Mucosa of descending colon (tissue), 3 donors: ENCODE data around the gene ZNF718. TPM values are rescaled to one million over a fixed set of nuclear protein-coding genes. Genes with fewer than 3 reads are reported as not detected.

Experiments
- ATAC-seq: fragments of 200-7000 bp; cut with Tn5 transposase; one replicate; pipeline ENCODE4 v1.9.1; 2020; ENCODE audit warnings: mild to moderate bottlenecking, moderate library complexity
- DNase-seq, 3 donors: peaks; one replicate each; pipeline ENCODE4 v3.0.0-alpha.2; 2020
- H3K36me3 ChIP-seq: fragments of 200-600 bp; one replicate; pipeline ENCODE4 v1.8.0; 2021; ENCODE audit warnings: low read depth, mild to moderate bottlenecking
- H3K4me1 ChIP-seq: fragments of 200-600 bp; one replicate; pipeline ENCODE4 v1.8.0; 2021; ENCODE audit warnings: low read depth, mild to moderate bottlenecking
- H3K4me3 ChIP-seq: fragments of 200-600 bp; one replicate; pipeline ENCODE4 v1.8.0; 2021; ENCODE audit warnings: mild to moderate bottlenecking
- H3K9me3 ChIP-seq: fragments of 200-600 bp; one replicate; pipeline ENCODE4 v1.8.0; 2021; ENCODE audit warnings: mild to moderate bottlenecking
- intact Hi-C, 2 donors: fragments of 100-400 bp; cut with DNase I in 1 of 2; cut with micrococcal nuclease in 1 of 2; formaldehyde crosslinking; loops; one replicate each; pipeline versions ENCODE4 v1.11.0 to v1.11.1; 2022; cut with DNase I, micrococcal nuclease
- total RNA-seq, 3 donors: library from RNA; stranded (reverse); fragmentation: NEBNext Ultra II Directional in 2 of 3; extraction: Animal tissue kit (Norgen Biotek cat#: 25700) in 2 of 3; gene quantifications; one replicate each; pipeline versions ENCODE4 v1.2.1 to v1.2.4, GENCODE V29; 2021 to 2023
- TF ChIP-seq, protein P1 (sequence below): fragments of 200-600 bp; IDR thresholded peaks from one replicate; pipeline ENCODE4 v1.8.0; 2022; ENCODE audit warnings: antibody characterized with exemption, mild to moderate bottlenecking
- donor health status: DM: no; HTN: no; CAD: no; lungs with moderate emphysema.
- donor health status: DM: no; HTN: no; CAD: no.
- donor health status: DM: no; HTN: yes; CAD: no.

Gene ZNF718
- total RNA-seq, 3 donors from 2014 or later, result 5.2 to 7.4 (median 6.4) TPM

DNA sequence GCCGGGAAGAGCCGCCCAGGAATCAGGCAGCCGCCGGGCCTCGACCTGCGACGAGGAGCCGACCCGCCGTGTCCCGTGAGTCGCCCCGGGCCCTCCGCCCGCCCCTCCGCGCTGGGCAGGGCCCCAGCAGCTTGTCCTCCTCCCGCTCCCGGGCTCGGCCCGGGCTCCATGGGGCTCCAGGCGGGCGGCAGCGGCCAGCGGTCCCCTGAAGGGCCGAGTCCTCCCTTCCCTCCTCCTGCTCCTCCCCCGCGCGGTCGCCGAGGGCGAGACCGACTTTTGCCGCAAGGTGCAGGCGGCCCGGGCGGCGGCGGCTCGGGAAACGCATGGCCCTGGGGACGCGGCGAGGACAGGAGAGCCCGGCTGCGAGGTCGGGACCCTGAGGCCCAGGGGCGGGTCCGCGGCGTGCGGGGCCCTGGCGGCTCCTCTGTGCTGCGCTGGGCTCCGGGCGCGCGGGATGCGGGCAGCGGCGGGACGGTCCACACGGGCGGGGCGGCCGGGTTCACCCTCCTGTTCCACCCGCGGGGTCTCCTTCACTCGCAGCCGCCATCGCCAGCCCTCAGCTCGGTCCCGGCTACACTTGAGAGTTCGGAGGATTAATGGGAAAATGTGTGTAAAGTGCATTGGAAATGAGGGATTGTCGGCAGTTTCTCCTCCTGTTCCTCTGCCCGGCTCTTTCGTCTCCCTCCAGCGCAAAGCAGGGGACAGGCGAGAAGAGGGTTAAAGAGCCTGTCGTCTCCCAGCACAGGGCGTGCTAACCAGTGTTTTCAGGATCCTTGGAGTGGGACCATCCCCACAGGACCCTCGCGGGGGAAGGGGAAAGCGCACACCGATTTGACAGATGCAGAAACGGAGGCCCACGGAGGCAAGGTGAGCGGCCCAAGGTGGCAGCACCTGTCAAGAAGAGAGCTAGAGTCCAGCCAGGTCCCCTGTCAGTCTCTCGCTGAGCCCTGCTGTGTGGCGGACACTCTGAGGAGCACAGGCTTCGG lies 16.6 kb upstream of the ZNF718 start:
- intact Hi-C loops, result no loop called here
- TF ChIP-seq, protein P1, sequence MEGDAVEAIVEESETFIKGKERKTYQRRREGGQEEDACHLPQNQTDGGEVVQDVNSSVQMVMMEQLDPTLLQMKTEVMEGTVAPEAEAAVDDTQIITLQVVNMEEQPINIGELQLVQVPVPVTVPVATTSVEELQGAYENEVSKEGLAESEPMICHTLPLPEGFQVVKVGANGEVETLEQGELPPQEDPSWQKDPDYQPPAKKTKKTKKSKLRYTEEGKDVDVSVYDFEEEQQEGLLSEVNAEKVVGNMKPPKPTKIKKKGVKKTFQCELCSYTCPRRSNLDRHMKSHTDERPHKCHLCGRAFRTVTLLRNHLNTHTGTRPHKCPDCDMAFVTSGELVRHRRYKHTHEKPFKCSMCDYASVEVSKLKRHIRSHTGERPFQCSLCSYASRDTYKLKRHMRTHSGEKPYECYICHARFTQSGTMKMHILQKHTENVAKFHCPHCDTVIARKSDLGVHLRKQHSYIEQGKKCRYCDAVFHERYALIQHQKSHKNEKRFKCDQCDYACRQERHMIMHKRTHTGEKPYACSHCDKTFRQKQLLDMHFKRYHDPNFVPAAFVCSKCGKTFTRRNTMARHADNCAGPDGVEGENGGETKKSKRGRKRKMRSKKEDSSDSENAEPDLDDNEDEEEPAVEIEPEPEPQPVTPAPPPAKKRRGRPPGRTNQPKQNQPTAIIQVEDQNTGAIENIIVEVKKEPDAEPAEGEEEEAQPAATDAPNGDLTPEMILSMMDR, result no peak
- Histone ChIP-seq H3K36me3 (no peaks in the 10 kb centered on the region), H3K9me3 (peaks cover 27% of the 10 kb centered on the region), H3K4me1 (no peaks in the 10 kb centered on the region), H3K4me3 (no peak overlapping the region)
- DNase-seq (no peak), ATAC-seq (no peak)

GRCh38 chr4:112771-113170 lies 11.5 kb upstream of the ZNF718 start:
- Histone ChIP-seq H3K4me1 (no peaks in the 10 kb centered on the region), H3K36me3 (no peaks in the 10 kb centered on the region), H3K4me3 (no peak overlapping the region), H3K9me3 (peaks cover 4% of the 10 kb centered on the region)
- no peak for ATAC-seq
- TF ChIP-seq, protein P1, result no peak
- DNase-seq, result no peak
- intact Hi-C loops, result no loop called here

DNA sequence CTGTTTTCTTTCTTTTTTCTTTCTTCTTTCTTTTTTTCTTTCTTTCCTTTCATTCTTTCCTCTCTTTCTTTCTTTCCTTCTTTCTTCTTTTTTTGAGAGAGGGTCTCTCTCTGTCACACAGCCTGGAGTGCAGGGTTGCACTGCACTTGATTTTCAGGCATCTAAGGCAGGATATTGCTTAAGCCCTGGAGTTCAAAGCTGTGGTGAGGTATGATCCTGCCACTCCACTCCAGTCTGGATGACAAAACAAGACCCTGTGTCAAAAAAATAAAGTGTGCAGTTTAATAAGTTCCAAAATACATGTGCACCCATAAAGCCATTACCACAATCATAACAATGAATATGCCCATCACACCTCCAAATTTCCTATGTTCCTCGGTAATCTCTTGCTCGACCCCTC lies 10.6 kb upstream of the ZNF718 start:
- intact Hi-C loops, result no loop called here
- no peaks in the 10 kb centered on the region for H3K4me1 ChIP-seq
- no peak overlapping the region for H3K4me3 ChIP-seq
- DNase-seq, result no peak
- no peaks in the 10 kb centered on the region for H3K36me3 ChIP-seq
- H3K9me3 ChIP-seq, result peaks cover 3% of the 10 kb centered on the region
- no peak for ATAC-seq
- TF ChIP-seq, protein P1, result no peak

DNA sequence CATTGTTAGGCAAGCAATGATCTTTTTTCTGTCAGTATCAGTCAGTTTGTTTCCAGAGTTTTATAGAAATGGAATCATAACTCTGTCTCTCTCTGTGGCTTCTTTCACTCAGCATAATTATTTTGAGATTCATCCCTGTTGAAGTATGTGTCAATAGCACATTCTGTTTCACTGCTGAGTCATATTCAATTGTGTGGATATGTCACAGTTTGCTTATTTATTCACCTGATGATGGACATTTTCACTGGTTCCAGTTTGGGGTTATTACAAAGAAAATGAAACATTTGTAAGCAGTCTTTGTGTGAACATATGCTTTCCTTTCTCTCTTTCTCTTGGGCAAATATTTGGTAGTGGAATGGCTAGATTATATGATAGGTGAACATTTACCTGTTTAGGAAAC lies 10.2 kb upstream of the ZNF718 start:
- TF ChIP-seq, protein P1, result no peak
- intact Hi-C loops, result no loop called here
- ATAC-seq (no peak), DNase-seq (no peak)
- H3K9me3 ChIP-seq, result peaks cover 5% of the 10 kb centered on the region
- H3K36me3 ChIP-seq, result no peaks in the 10 kb centered on the region
- H3K4me1 ChIP-seq, result no peaks in the 10 kb centered on the region
- no peak overlapping the region for H3K4me3 ChIP-seq

GRCh38 chr4:116499-116898 lies 7.8 kb upstream of the ZNF718 start:
- no peaks in the 10 kb centered on the region for H3K36me3 ChIP-seq

More at GRCh38 chr4:116499-116898, 7.8 kb upstream of the ZNF718 start:
- DNase-seq (no peak), ATAC-seq (no peak)
- Histone ChIP-seq H3K4me3 (no peak overlapping the region), H3K9me3 (peaks cover 4% of the 10 kb centered on the region), H3K4me1 (no peaks in the 10 kb centered on the region)
- TF ChIP-seq, protein P1, result no peak
- intact Hi-C loops, result no loop called here
